HG02884 (cell line): Measurements from ENCODE around the gene TMEM184A.

Experiments used
- ATAC-seq: cut with Tn5 transposase; IDR thresholded peaks from one replicate; pipeline ENCODE4 v1.9.1; 2021; ENCODE audit warnings: mild to moderate bottlenecking, moderate library complexity; ENCODE audit not compliant: unreplicated experiment

Gene TMEM184A

GRCh38 chr7:1553512-1554210, 2.3 kb downstream of the TMEM184A start:
- no peak for ATAC-seq

- no peak for ATAC-seq
These were observed 3.8 kb downstream of the TMEM184A start for GRCh38 chr7:1552200-1552599.

GRCh38 chr7:1550846-1551155, 5.2 kb downstream of the TMEM184A start:
- ATAC-seq = no peak

GRCh38 chr7:1550005-1550845, 5.8 kb downstream of the TMEM184A start:
- ATAC-seq = no peak

- ATAC-seq = no peak
These were observed 6.5 kb downstream of the TMEM184A start for GRCh38 chr7:1549357-1550004.

GRCh38 chr7:1548944-1549343, 7.1 kb downstream of the TMEM184A start:
- no peak for ATAC-seq

- ATAC-seq = no peak
These were observed 7.6 kb downstream of the TMEM184A start for GRCh38 chr7:1548438-1548831.

- ATAC-seq = no peak
These were observed 8.1 kb downstream of the TMEM184A start for GRCh38 chr7:1547777-1548437.

- ATAC-seq = no peak
These were observed 8.9 kb downstream of the TMEM184A start for GRCh38 chr7:1546909-1547776.

- no peak for ATAC-seq
These were observed 9.6 kb downstream of the TMEM184A start for GRCh38 chr7:1546274-1546908.

- ATAC-seq = no peak
These were observed 10.4 kb downstream of the TMEM184A start for GRCh38 chr7:1545417-1546246.

GRCh38 chr7:1544896-1545416, 11.0 kb downstream of the TMEM184A start:
- no peak for ATAC-seq

GRCh38 chr7:1544178-1544895, 11.7 kb downstream of the TMEM184A start:
- no peak for ATAC-seq

GRCh38 chr7:1543826-1544177, 12.2 kb downstream of the TMEM184A start:
- no peak for ATAC-seq

- ATAC-seq = no peak
These were observed 12.9 kb downstream of the TMEM184A start for GRCh38 chr7:1542841-1543747.

- ATAC-seq = no peak
These were observed 13.7 kb downstream of the TMEM184A start for GRCh38 chr7:1542329-1542728.

- no peak for ATAC-seq
These were observed 14.4 kb downstream of the TMEM184A start for GRCh38 chr7:1541431-1542162.
